Liver (tissue), 9 donors: ENCODE data around the gene PHTF2. TPM values are rescaled to one million over a fixed set of nuclear protein-coding genes. Genes with fewer than 3 reads are reported as not detected.

Experiments
- DNase-seq: peaks from one replicate; pipeline ENCODE4 v3.0.0-alpha.2; 2017; ENCODE audit warnings: low spot score
- H3K27ac ChIP-seq, 2 donors: one replicate each; pipeline ENCODE4 v1.7.0; 2013; ENCODE audit warnings: inconsistent platforms in 2 of 2, low read length in 2 of 2, control low read depth in 1 of 2, low read depth in 1 of 2, mild to moderate bottlenecking in 1 of 2
- H3K27me3 ChIP-seq, 4 donors: one replicate each; pipeline versions ENCODE4 v1.6.1 to v1.7.0; 2013; ENCODE audit warnings: low read length in 3 of 4, inconsistent platforms in 1 of 4, mild to moderate bottlenecking in 1 of 4, moderate library complexity in 1 of 4; ENCODE audit not compliant: control insufficient read depth in 4 of 4, insufficient read depth in 4 of 4
- H3K36me3 ChIP-seq, 4 donors: one replicate each; pipeline versions ENCODE4 v1.6.1 to v1.7.0; 2013; ENCODE audit warnings: low read length in 3 of 4, mild to moderate bottlenecking in 3 of 4, low read depth in 1 of 4, moderate library complexity in 1 of 4; ENCODE audit not compliant: control insufficient read depth in 4 of 4, insufficient read depth in 3 of 4
- H3K4me1 ChIP-seq, 4 donors: one replicate each; pipeline versions ENCODE4 v1.6.1 to v1.7.0; 2013; ENCODE audit warnings: low read length in 3 of 4, mild to moderate bottlenecking in 3 of 4, moderate library complexity in 1 of 4; ENCODE audit not compliant: control insufficient read depth in 4 of 4, insufficient read depth in 4 of 4
- H3K4me3 ChIP-seq, 3 donors: one replicate each; pipeline versions ENCODE4 v1.6.1 to v1.7.0; 2013; ENCODE audit warnings: low read length in 3 of 3, control low read depth in 1 of 3, low read depth in 1 of 3, mild to moderate bottlenecking in 1 of 3
- H3K9ac ChIP-seq, 2 donors: one replicate each; pipeline ENCODE4 v1.7.0; 2013; ENCODE audit warnings: low read length in 2 of 2, mild to moderate bottlenecking in 2 of 2, moderate library complexity in 2 of 2, control low read depth in 1 of 2, low read depth in 1 of 2
- H3K9me3 ChIP-seq, 4 donors: one replicate each; pipeline versions ENCODE4 v1.6.1 to v1.7.0; 2013; ENCODE audit warnings: low read length in 3 of 4; ENCODE audit not compliant: control insufficient read depth in 4 of 4
- EGR1 ChIP-seq, 2 donors: IDR thresholded peaks; 2 replicates each; pipeline ENCODE4 v1.6.1; 2016 to 2018; ENCODE audit warnings: antibody characterized with exemption in 2 of 2, low read depth in 2 of 2
- FOXA1 ChIP-seq: IDR thresholded peaks from 2 replicates; pipeline ENCODE4 v1.6.1; 2016; ENCODE audit warnings: antibody characterized with exemption
- FOXA2 ChIP-seq: IDR thresholded peaks from 2 replicates; pipeline ENCODE4 v1.6.1; 2016; ENCODE audit warnings: antibody characterized with exemption
- GABPA ChIP-seq, 2 donors: IDR thresholded peaks in 1 of 2; conservative IDR thresholded peaks in 1 of 2; 2 replicates each; pipeline ENCODE4 v1.6.1; 2016; ENCODE audit warnings: antibody characterized with exemption in 2 of 2, mild to moderate bottlenecking in 1 of 2, moderate library complexity in 1 of 2
- HNF4A ChIP-seq, 2 donors: conservative IDR thresholded peaks; 2 replicates each; pipeline ENCODE4 v1.6.1; 2016; ENCODE audit warnings: antibody characterized with exemption in 2 of 2, mild to moderate bottlenecking in 2 of 2
- HNF4G ChIP-seq: IDR thresholded peaks from 2 replicates; pipeline ENCODE4 v1.6.1; 2016; ENCODE audit warnings: antibody characterized with exemption
- JUND ChIP-seq, 2 donors: IDR thresholded peaks; 2 replicates each; pipeline ENCODE4 v1.6.1; 2016; ENCODE audit warnings: antibody characterized with exemption in 2 of 2
- NR2F2 ChIP-seq: IDR thresholded peaks from 2 replicates; pipeline ENCODE4 v1.6.1; 2016; ENCODE audit warnings: antibody characterized with exemption
- RAD21 ChIP-seq, 2 donors: IDR thresholded peaks; 2 replicates each; pipeline ENCODE4 v1.6.1; 2016; ENCODE audit warnings: antibody characterized with exemption in 2 of 2, mild to moderate bottlenecking in 2 of 2
- RXRA ChIP-seq, 2 donors: IDR thresholded peaks; 2 replicates each; pipeline ENCODE4 v1.6.1; 2017 to 2018; ENCODE audit warnings: antibody characterized with exemption in 2 of 2, mild to moderate bottlenecking in 1 of 2
- SP1 ChIP-seq: IDR thresholded peaks from 2 replicates; pipeline ENCODE4 v1.6.1; 2018; ENCODE audit warnings: antibody characterized with exemption, mild to moderate bottlenecking
- TAF1 ChIP-seq: conservative IDR thresholded peaks from 2 replicates; pipeline ENCODE4 v1.6.1; 2016; ENCODE audit warnings: antibody characterized with exemption, mild to moderate bottlenecking
- YY1 ChIP-seq: IDR thresholded peaks from 2 replicates; pipeline ENCODE4 v1.6.1; 2016; ENCODE audit warnings: antibody characterized with exemption, mild to moderate bottlenecking
- ZBTB33 ChIP-seq: IDR thresholded peaks from 2 replicates; pipeline ENCODE4 v1.6.1; 2016; ENCODE audit warnings: antibody characterized with exemption
- WGBS: extraction: QIAGEN DNeasy Blood & Tissue Kit; methylation state at CpG from one replicate; pipeline ENCODE4 v1.1.7; 2013; 5-methylcytosine and 5-hydroxymethylcytosine counted together
- polyA plus RNA-seq, 2 donors: library from polyadenylated mRNA; stranded (reverse) in 1 of 2; unstranded in 1 of 2; fragments of 200-250 nt in 1 of 2; fragments of >200 nt in 1 of 2; fragmentation: Nextera tagmentation in 1 of 2; extraction: Ambion mirVana in 1 of 2; gene quantifications; one replicate each; pipeline versions ENCODE4 v1.2.1 to v1.2.3, GENCODE V29; 2013 to 2015
- total RNA-seq, 2 donors: library from RNA; depleted of rRNA; stranded (reverse); fragments of >200 nt; gene quantifications; one replicate each; pipeline ENCODE4 v1.2.3, GENCODE V29; 2014
- TF ChIP-seq, protein P1 (sequence below): IDR thresholded peaks from 2 replicates; pipeline ENCODE4 v1.6.1; 2016; ENCODE audit warnings: antibody characterized with exemption
- TF ChIP-seq, protein P2 (sequence below): IDR thresholded peaks from 2 replicates; pipeline ENCODE4 v1.6.1; 2016; ENCODE audit warnings: antibody characterized with exemption
- TF ChIP-seq, protein P3 (sequence below): IDR thresholded peaks from 2 replicates; pipeline ENCODE4 v1.6.1; 2016; ENCODE audit warnings: antibody characterized with exemption, mild to moderate bottlenecking
- TF ChIP-seq, protein P4 (sequence below): fragments of 150-350 bp; IDR thresholded peaks from 2 replicates; pipeline ENCODE4 v1.5.1; 2017; ENCODE audit warnings: improper control_type of control experiment, low read depth, low read length; ENCODE audit not compliant: missing input control
- donor health status: healthy.
- donor health status: healthy.
- donor health status: healthy.
- donor health status: healthy.
- donor health status: healthy.

The PHTF2 gene
- total and polyA plus RNA-seq, 4 donors, result 2.2 to 7.3 (median 4.7) TPM

DNA sequence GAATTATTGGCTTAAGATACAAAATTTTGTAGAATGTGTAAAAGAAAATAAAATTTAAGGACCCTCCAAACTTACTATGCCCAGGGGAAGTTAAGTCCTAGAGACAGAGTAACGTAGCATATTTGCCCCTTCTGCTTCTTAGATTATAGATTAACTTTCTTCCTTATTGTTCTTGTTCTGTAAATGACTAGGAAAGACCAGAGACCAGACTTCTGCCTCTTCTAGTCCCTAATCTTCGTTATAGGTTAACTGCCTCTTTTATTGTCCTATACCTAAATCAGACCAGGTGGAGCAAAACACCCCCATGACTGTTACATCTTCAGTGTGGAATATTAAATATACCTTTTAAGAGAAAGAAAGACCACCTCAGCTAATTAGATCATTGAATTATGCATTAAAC, 160.5 kb downstream of the PHTF2 start (continued):
- TF ChIP-seq ZBTB33 (no peak), FOXA1 (no peak), NR2F2 (no peak), SP1 (no peak), JUND (IDR thresholded peaks at IDR 0.05) (no peak), FOXA2 (no peak), GABPA (IDR thresholded peaks at IDR 0.05 in 1 of 2, conservative IDR thresholded peaks at IDR 0.05 in 1 of 2) (no peak)

DNA sequence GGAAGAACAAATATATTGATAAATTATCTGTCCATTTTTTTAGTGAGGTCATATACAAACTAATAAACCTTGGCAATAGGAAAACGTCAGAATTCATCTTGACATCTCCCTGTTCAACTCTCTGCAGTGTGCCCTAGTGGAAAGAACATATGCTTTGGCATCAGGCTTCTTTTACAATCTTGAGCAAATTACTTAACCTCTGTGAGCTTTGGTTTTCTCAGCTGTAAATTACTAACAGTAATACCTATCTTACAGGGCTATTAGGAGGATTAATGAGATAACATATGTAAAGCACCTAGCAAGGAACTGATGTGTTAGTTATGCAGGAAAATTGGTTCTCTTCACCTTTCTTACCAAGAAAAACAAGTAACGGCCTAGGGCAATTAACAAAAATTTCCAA, 161.8 kb downstream of the PHTF2 start:
- H3K9ac ChIP-seq, result no peak overlapping the region
- no peak overlapping the region for H3K4me3 ChIP-seq
- H3K27ac ChIP-seq, result no peak overlapping the region
- H3K9me3 ChIP-seq, result no peaks in the 10 kb centered on the region
- H3K36me3 ChIP-seq, result peaks cover 0 to 2% (median 0%) of the 10 kb centered on the region in 4 donors
- H3K27me3 ChIP-seq, result no peaks in the 10 kb centered on the region
- no peak for DNase-seq
- WGBS, result 90% methylated on average over 2 of the region's 2 CpGs
- TF ChIP-seq JUND (IDR thresholded peaks at IDR 0.05) (no peak), YY1 (no peak), NR2F2 (no peak), ZBTB33 (no peak), RAD21 (IDR thresholded peaks at IDR 0.05) (no peak), TAF1 (no peak), SP1 (no peak), RXRA (IDR thresholded peaks at IDR 0.05) (no peak), EGR1 (IDR thresholded peaks at IDR 0.05; ENCODE audit: low read depth in 2 of 2) (no peak), GABPA (IDR thresholded peaks at IDR 0.05 in 1 of 2, conservative IDR thresholded peaks at IDR 0.05 in 1 of 2) (no peak), HNF4A (conservative IDR thresholded peaks at IDR 0.05) (no peak), HNF4G (no peak)
- TF ChIP-seq, protein P1, sequence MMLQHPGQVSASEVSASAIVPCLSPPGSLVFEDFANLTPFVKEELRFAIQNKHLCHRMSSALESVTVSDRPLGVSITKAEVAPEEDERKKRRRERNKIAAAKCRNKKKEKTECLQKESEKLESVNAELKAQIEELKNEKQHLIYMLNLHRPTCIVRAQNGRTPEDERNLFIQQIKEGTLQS, result no peak
- TF ChIP-seq, protein P2, sequence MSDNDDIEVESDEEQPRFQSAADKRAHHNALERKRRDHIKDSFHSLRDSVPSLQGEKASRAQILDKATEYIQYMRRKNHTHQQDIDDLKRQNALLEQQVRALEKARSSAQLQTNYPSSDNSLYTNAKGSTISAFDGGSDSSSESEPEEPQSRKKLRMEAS, result no peak
- TF ChIP-seq, protein P3, sequence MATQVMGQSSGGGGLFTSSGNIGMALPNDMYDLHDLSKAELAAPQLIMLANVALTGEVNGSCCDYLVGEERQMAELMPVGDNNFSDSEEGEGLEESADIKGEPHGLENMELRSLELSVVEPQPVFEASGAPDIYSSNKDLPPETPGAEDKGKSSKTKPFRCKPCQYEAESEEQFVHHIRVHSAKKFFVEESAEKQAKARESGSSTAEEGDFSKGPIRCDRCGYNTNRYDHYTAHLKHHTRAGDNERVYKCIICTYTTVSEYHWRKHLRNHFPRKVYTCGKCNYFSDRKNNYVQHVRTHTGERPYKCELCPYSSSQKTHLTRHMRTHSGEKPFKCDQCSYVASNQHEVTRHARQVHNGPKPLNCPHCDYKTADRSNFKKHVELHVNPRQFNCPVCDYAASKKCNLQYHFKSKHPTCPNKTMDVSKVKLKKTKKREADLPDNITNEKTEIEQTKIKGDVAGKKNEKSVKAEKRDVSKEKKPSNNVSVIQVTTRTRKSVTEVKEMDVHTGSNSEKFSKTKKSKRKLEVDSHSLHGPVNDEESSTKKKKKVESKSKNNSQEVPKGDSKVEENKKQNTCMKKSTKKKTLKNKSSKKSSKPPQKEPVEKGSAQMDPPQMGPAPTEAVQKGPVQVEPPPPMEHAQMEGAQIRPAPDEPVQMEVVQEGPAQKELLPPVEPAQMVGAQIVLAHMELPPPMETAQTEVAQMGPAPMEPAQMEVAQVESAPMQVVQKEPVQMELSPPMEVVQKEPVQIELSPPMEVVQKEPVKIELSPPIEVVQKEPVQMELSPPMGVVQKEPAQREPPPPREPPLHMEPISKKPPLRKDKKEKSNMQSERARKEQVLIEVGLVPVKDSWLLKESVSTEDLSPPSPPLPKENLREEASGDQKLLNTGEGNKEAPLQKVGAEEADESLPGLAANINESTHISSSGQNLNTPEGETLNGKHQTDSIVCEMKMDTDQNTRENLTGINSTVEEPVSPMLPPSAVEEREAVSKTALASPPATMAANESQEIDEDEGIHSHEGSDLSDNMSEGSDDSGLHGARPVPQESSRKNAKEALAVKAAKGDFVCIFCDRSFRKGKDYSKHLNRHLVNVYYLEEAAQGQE, result no peak
- TF ChIP-seq, protein P4, sequence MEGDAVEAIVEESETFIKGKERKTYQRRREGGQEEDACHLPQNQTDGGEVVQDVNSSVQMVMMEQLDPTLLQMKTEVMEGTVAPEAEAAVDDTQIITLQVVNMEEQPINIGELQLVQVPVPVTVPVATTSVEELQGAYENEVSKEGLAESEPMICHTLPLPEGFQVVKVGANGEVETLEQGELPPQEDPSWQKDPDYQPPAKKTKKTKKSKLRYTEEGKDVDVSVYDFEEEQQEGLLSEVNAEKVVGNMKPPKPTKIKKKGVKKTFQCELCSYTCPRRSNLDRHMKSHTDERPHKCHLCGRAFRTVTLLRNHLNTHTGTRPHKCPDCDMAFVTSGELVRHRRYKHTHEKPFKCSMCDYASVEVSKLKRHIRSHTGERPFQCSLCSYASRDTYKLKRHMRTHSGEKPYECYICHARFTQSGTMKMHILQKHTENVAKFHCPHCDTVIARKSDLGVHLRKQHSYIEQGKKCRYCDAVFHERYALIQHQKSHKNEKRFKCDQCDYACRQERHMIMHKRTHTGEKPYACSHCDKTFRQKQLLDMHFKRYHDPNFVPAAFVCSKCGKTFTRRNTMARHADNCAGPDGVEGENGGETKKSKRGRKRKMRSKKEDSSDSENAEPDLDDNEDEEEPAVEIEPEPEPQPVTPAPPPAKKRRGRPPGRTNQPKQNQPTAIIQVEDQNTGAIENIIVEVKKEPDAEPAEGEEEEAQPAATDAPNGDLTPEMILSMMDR, result no peak
- H3K4me1 ChIP-seq, result no peaks in the 10 kb centered on the region
